ENCODE data around the gene CELF2. TPM values are rescaled to one million over a fixed set of nuclear protein-coding genes. Genes with fewer than 3 reads are reported as not detected.

The CELF2 gene
- total RNA-seq, 1 experiment from 2014 or later = 28.7 TPM

GRCh38 chr10:11010582-11010981 is 7.1 kb upstream of the CELF2 start:
- Histone ChIP-seq H3K27me3 (ENCODE audit: insufficient read depth, low read length) (no peaks in the 10 kb centered on the region; the same call in 1 of the 2 replicates), H3K79me2 (ENCODE audit: insufficient read depth, low read length) (no peaks in the 10 kb centered on the region), H3K4me2 (ENCODE audit: insufficient read depth, insufficient read length, low read length) (no peak overlapping the region), H3K23me2 (ENCODE audit: insufficient read length, low read depth, low read length, poor library complexity, severe bottlenecking) (no peaks in the 10 kb centered on the region), H3K18ac (ENCODE audit: insufficient read length, low read depth, low read length) (no peak overlapping the region), H2AFZ (ENCODE audit: low read length) (no peak overlapping the region), H3K56ac (ENCODE audit: insufficient read length, low read depth, low read length) (no peak overlapping the region), H3K4ac (ENCODE audit: low read depth, low read length) (no peak overlapping the region), H4K5ac (ENCODE audit: insufficient read length, low read depth, low read length) (no peak overlapping the region), H3K79me1 (ENCODE audit: insufficient read depth, low read depth, low read length, poor library complexity, severe bottlenecking) (no peaks in the 10 kb centered on the region), H3K4me1 (ENCODE audit: insufficient read depth, low read length) (0 out of 2 replicates have a peak, but pooled peaks cover 4% of the 10 kb centered on the region), H2BK5ac (ENCODE audit: insufficient read length, low read length) (no peak overlapping the region), H2BK120ac (ENCODE audit: low read depth, low read length, poor library complexity, severe bottlenecking) (no peak overlapping the region), H3K14ac (ENCODE audit: insufficient read depth, low read length) (no peak overlapping the region), H4K8ac (replicated peaks; ENCODE audit: insufficient read length, low read depth, low read length) (no peak overlapping the region), H3K27ac (ENCODE audit: insufficient read length, low read depth, low read length) (no peak overlapping the region), H3T11ph (ENCODE audit: low read length) (no peak overlapping the region), H3K23ac (ENCODE audit: insufficient read length, low read depth, low read length) (no peak overlapping the region), H2BK15ac (ENCODE audit: low read depth, low read length) (no peak overlapping the region), H4K91ac (ENCODE audit: insufficient read length, low read depth, low read length) (no peak overlapping the region), H3K9ac (ENCODE audit: extremely low read depth, insufficient read length, low read length) (no peak overlapping the region), H2AK5ac (ENCODE audit: insufficient read length, low read length) (no peak overlapping the region), H3K9me3 (ENCODE audit: control insufficient read depth, low read depth, low read length) (no peaks in the 10 kb centered on the region), H2BK20ac (ENCODE audit: low read depth, low read length, poor library complexity, severe bottlenecking) (no peak overlapping the region), H2BK12ac (ENCODE audit: insufficient read length, low read depth, low read length) (no peak overlapping the region), H4K20me1 (ENCODE audit: control insufficient read depth, insufficient read depth, insufficient read length) (no peaks in the 10 kb centered on the region)
- WGBS (ENCODE audit: extremely low coverage, insufficient read length, low lambda C conversion rate) = no CpG with 5 or more reads among the region's 6 CpGs
- DNase-seq = no peak
- Mint-ChIP-seq H3K4me1 (peaks cover 12 to 24% of the 10 kb centered on the region in 2 experiments), H3K9me3 (no peaks in the 10 kb centered on the region), H3K4me3 (no peak overlapping the region), H3K36me3 (ENCODE audit: insufficient read depth in 1 of 3, low read depth in 3 of 3) (no peaks in the 10 kb centered on the region), H3K27ac (no peak overlapping the region), H3K27me3 (ENCODE audit: low read depth) (peaks cover 10% of the 10 kb centered on the region)
- TF ChIP-seq CTCF (conservative IDR thresholded peaks at IDR 0.05) = no peak
